Natural killer cell treated with Interleukin-12 subunit alpha and Interleukin-12 subunit beta and Interleukin-15 and Interleukin-18, amount 100 ng/mL, for 72 hours (primary cell): Measurements from ENCODE around the gene LEMD1. TPM values are rescaled to one million over a fixed set of nuclear protein-coding genes. Genes with fewer than 3 reads are reported as not detected.
"Not testable (repeated sequence)": the region's sequence is repeated elsewhere in the genome, so short reads cannot be mapped to it uniquely, and the experiment has no call there.

Experiments used
- ATAC-seq, 2 donors: fragments of 150-1000 bp; cut with Tn5 transposase in 1 of 2; sonication (Bioruptor Pico), chemical (Tn5 transposase) in 1 of 2; 2 replicates each; pipeline ENCODE4 v1.10.0; 2021
- DNase-seq: peaks from one replicate; pipeline ENCODE4 v3.0.0; 2022; ENCODE audit warnings: low spot score
- H3K27ac Mint-ChIP-seq, 2 donors: 1 replicate in 1 of 2; 2 replicates in 1 of 2; pipeline ENCODE4 v1.8.0; 2022; ENCODE audit warnings: mixed read lengths in 2 of 2, mild to moderate bottlenecking in 1 of 2, moderate library complexity in 1 of 2
- H3K27me3 Mint-ChIP-seq, 2 donors: 1 replicate in 1 of 2; 2 replicates in 1 of 2; pipeline ENCODE4 v1.8.0; 2022; ENCODE audit warnings: mixed read lengths in 2 of 2
- H3K36me3 Mint-ChIP-seq: one replicate; pipeline ENCODE4 v1.8.0; 2022; ENCODE audit warnings: mixed read lengths
- H3K4me1 Mint-ChIP-seq, 2 donors: 1 replicate in 1 of 2; 2 replicates in 1 of 2; pipeline ENCODE4 v1.8.0; 2022; ENCODE audit warnings: low read depth in 2 of 2, mixed read lengths in 2 of 2, mild to moderate bottlenecking in 1 of 2
- H3K4me3 Mint-ChIP-seq: one replicate; pipeline ENCODE4 v1.8.0; 2022; ENCODE audit warnings: mixed read lengths
- H3K9me3 Mint-ChIP-seq: 2 replicates; pipeline ENCODE4 v1.8.0; 2022; ENCODE audit warnings: mixed read lengths
- total RNA-seq, 2 donors: library from RNA; stranded (reverse); gene quantifications; one replicate each; pipeline ENCODE4 v1.2.3, GENCODE V29; 2022

LEMD1 gene
- total RNA-seq, 2 donors from 2014 or later, result not detected

- H3K4me1 Mint-ChIP-seq, result no peaks in the 10 kb centered on the region
- H3K9me3 Mint-ChIP-seq, result no peaks in the 10 kb centered on the region
- peaks cover 6 to 7% of the 10 kb centered on the region in 2 donors for H3K27me3 Mint-ChIP-seq
- ATAC-seq, result no peak
- H3K4me3 Mint-ChIP-seq, result no peak overlapping the region
- H3K36me3 Mint-ChIP-seq, result no peaks in the 10 kb centered on the region
- DNase-seq, result no peak
- no peak overlapping the region for H3K27ac Mint-ChIP-seq
Observed at GRCh38 chr1:205398586-205398985, 23.3 kb downstream of the LEMD1 start.

GRCh38 chr1:205396967-205397616 lies 24.8 kb downstream of the LEMD1 start:
- ATAC-seq, result no peak
- no peaks in the 10 kb centered on the region for H3K9me3 Mint-ChIP-seq

GRCh38 chr1:205395616-205396015 lies 26.2 kb downstream of the LEMD1 start:
- H3K4me1 Mint-ChIP-seq, result no peaks in the 10 kb centered on the region
- DNase-seq (no peak), ATAC-seq (no peak)
- peaks cover 9 to 23% of the 10 kb centered on the region in 2 donors for H3K27me3 Mint-ChIP-seq
- H3K9me3 Mint-ChIP-seq, result no peaks in the 10 kb centered on the region
- no peaks in the 10 kb centered on the region for H3K36me3 Mint-ChIP-seq
- H3K4me3 Mint-ChIP-seq, result no peak overlapping the region
- no peak overlapping the region for H3K27ac Mint-ChIP-seq

More at GRCh38 chr1:205396967-205397616, 24.8 kb downstream of the LEMD1 start:
- peaks cover 7 to 12% of the 10 kb centered on the region in 2 donors for H3K27me3 Mint-ChIP-seq
- H3K4me3 Mint-ChIP-seq, result no peak overlapping the region
- no peaks in the 10 kb centered on the region for H3K36me3 Mint-ChIP-seq
- no peak for DNase-seq
- H3K27ac Mint-ChIP-seq, result no peak overlapping the region
- no peaks in the 10 kb centered on the region for H3K4me1 Mint-ChIP-seq

- DNase-seq, result no peak
- H3K27me3 Mint-ChIP-seq, result peaks cover 9 to 34% of the 10 kb centered on the region in 2 donors
- ATAC-seq, result no peak
Observed at GRCh38 chr1:205392650-205393049, 29.2 kb downstream of the LEMD1 start.

GRCh38 chr1:205391386-205391785 lies 30.5 kb downstream of the LEMD1 start:
- peaks cover 9 to 34% of the 10 kb centered on the region in 2 donors for H3K27me3 Mint-ChIP-seq
- no peak overlapping the region for H3K27ac Mint-ChIP-seq
- no peaks in the 10 kb centered on the region for H3K4me1 Mint-ChIP-seq

More at GRCh38 chr1:205392650-205393049, 29.2 kb downstream of the LEMD1 start:
- no peaks in the 10 kb centered on the region for H3K9me3 Mint-ChIP-seq
- no peak overlapping the region for H3K4me3 Mint-ChIP-seq
- H3K36me3 Mint-ChIP-seq, result no peaks in the 10 kb centered on the region
- no peak overlapping the region for H3K27ac Mint-ChIP-seq
- H3K4me1 Mint-ChIP-seq, result no peaks in the 10 kb centered on the region

GRCh38 chr1:205387845-205388244 lies 34.0 kb downstream of the LEMD1 start:
- H3K36me3 Mint-ChIP-seq, result no peaks in the 10 kb centered on the region
- no peak for ATAC-seq
- no peak overlapping the region for H3K27ac Mint-ChIP-seq
- no peak overlapping the region for H3K4me3 Mint-ChIP-seq
- H3K9me3 Mint-ChIP-seq, result no peaks in the 10 kb centered on the region
- H3K27me3 Mint-ChIP-seq, result peaks cover 9 to 26% of the 10 kb centered on the region in 2 donors
- DNase-seq, result no peak
- H3K4me1 Mint-ChIP-seq, result no peaks in the 10 kb centered on the region

More at GRCh38 chr1:205391386-205391785, 30.5 kb downstream of the LEMD1 start:
- Mint-ChIP-seq H3K36me3 (no peaks in the 10 kb centered on the region), H3K4me3 (no peak overlapping the region), H3K9me3 (no peaks in the 10 kb centered on the region)
- DNase-seq, result no peak
- no peak for ATAC-seq

GRCh38 chr1:205382990-205383389 lies 38.9 kb downstream of the LEMD1 start:
- not testable (repeated sequence) for H3K4me3 Mint-ChIP-seq, H3K4me1 Mint-ChIP-seq, H3K36me3 Mint-ChIP-seq, H3K27ac Mint-ChIP-seq, DNase-seq, H3K27me3 Mint-ChIP-seq, H3K9me3 Mint-ChIP-seq, ATAC-seq

- Mint-ChIP-seq H3K4me3 (no peak overlapping the region), H3K27ac (no peak overlapping the region), H3K27me3 (peaks cover 7 to 8% of the 10 kb centered on the region in 2 donors), H3K4me1 (no peaks in the 10 kb centered on the region), H3K36me3 (no peaks in the 10 kb centered on the region), H3K9me3 (no peaks in the 10 kb centered on the region)
- ATAC-seq, result no peak
- DNase-seq, result no peak
Observed at GRCh38 chr1:205382561-205382960, 39.3 kb downstream of the LEMD1 start.

- ATAC-seq (no peak), DNase-seq (no peak)
- peaks cover 11 to 18% of the 10 kb centered on the region in 2 donors for H3K27me3 Mint-ChIP-seq
- H3K4me3 Mint-ChIP-seq, result no peak overlapping the region
- H3K27ac Mint-ChIP-seq, result no peak overlapping the region
- H3K36me3 Mint-ChIP-seq, result no peaks in the 10 kb centered on the region
- H3K4me1 Mint-ChIP-seq, result no peaks in the 10 kb centered on the region
- no peaks in the 10 kb centered on the region for H3K9me3 Mint-ChIP-seq
Observed at GRCh38 chr1:205381305-205381704, 40.6 kb downstream of the LEMD1 start.

GRCh38 chr1:205380882-205381281 lies 41.0 kb downstream of the LEMD1 start:
- Mint-ChIP-seq H3K27ac (no peak overlapping the region), H3K9me3 (no peaks in the 10 kb centered on the region), H3K27me3 (peaks cover 15 to 22% of the 10 kb centered on the region in 2 donors), H3K4me1 (no peaks in the 10 kb centered on the region), H3K4me3 (no peak overlapping the region), H3K36me3 (no peaks in the 10 kb centered on the region)
- ATAC-seq, result no peak
- DNase-seq, result no peak

- H3K4me1 Mint-ChIP-seq, result peaks cover 0 to 2% of the 10 kb centered on the region in 2 donors
- H3K27ac Mint-ChIP-seq, result no peak overlapping the region
- no peaks in the 10 kb centered on the region for H3K9me3 Mint-ChIP-seq
- ATAC-seq (no peak), DNase-seq (no peak)
- H3K4me3 Mint-ChIP-seq, result no peak overlapping the region
- H3K27me3 Mint-ChIP-seq, result peaks cover 21 to 33% of the 10 kb centered on the region in 2 donors
- H3K36me3 Mint-ChIP-seq, result no peaks in the 10 kb centered on the region
Observed at GRCh38 chr1:205379056-205379455, 42.8 kb downstream of the LEMD1 start.

GRCh38 chr1:205377355-205377754 lies 44.5 kb downstream of the LEMD1 start:
- Mint-ChIP-seq H3K9me3 (no peaks in the 10 kb centered on the region), H3K4me1 (peaks cover 0 to 4% of the 10 kb centered on the region in 2 donors), H3K36me3 (no peaks in the 10 kb centered on the region), H3K4me3 (no peak overlapping the region), H3K27me3 (peaks cover 35 to 50% of the 10 kb centered on the region in 2 donors), H3K27ac (no peak overlapping the region)
- ATAC-seq (no peak), DNase-seq (no peak)

GRCh38 chr1:205376739-205377138 lies 45.1 kb downstream of the LEMD1 start:
- H3K4me1 Mint-ChIP-seq, result peaks cover 0 to 4% of the 10 kb centered on the region in 2 donors
- H3K4me3 Mint-ChIP-seq, result no peak overlapping the region
- H3K9me3 Mint-ChIP-seq, result no peaks in the 10 kb centered on the region
- DNase-seq (no peak), ATAC-seq (no peak)
- no peak overlapping the region for H3K27ac Mint-ChIP-seq
- no peaks in the 10 kb centered on the region for H3K36me3 Mint-ChIP-seq
- peaks cover 38 to 50% of the 10 kb centered on the region in 2 donors for H3K27me3 Mint-ChIP-seq

GRCh38 chr1:205375835-205376545 lies 45.9 kb downstream of the LEMD1 start:
- DNase-seq (no peak), ATAC-seq (no peak)
- Mint-ChIP-seq H3K4me3 (no peak overlapping the region), H3K27ac (no peak overlapping the region), H3K27me3 (peaks cover 39 to 50% of the 10 kb centered on the region in 2 donors), H3K4me1 (peaks cover 0 to 4% of the 10 kb centered on the region in 2 donors), H3K36me3 (no peaks in the 10 kb centered on the region), H3K9me3 (no peaks in the 10 kb centered on the region)
